Karpas-422 (cell line): ENCODE measurements around the gene PLPP2. TPM values are rescaled to one million over a fixed set of nuclear protein-coding genes. Genes with fewer than 3 reads are reported as not detected.
"Not testable (repeated sequence)": the region's sequence is repeated elsewhere in the genome, so short reads cannot be mapped to it uniquely, and the experiment has no call there.

Experiments used
- DNase-seq: peaks from one replicate; pipeline ENCODE4 v3.0.0-alpha.2; 2015
- H2AFZ ChIP-seq: fragments of 200-600 bp; sonication (generic); 2 replicates; pipeline ENCODE4 v1.6.1; 2014; ENCODE audit warnings: antibody characterized with exemption, low read length, mixed read lengths
- H3K27ac ChIP-seq: fragments of 200-600 bp; sonication (generic); 2 replicates; pipeline ENCODE4 v1.5.1; 2014; ENCODE audit warnings: mild to moderate bottlenecking, low read length, moderate library complexity
- H3K27me3 ChIP-seq: fragments of 200-600 bp; sonication (generic); 2 replicates; pipeline ENCODE4 v1.6.1; 2014; ENCODE audit warnings: low read length, mixed read lengths
- H3K36me3 ChIP-seq: fragments of 200-600 bp; sonication (generic); 2 replicates; pipeline ENCODE4 v1.6.1; 2014; ENCODE audit warnings: low read length, mixed read lengths; ENCODE audit not compliant: insufficient read depth
- H3K4me1 ChIP-seq: fragments of 200-600 bp; sonication (generic); 2 replicates; pipeline ENCODE4 v1.6.1; 2014; ENCODE audit warnings: mild to moderate bottlenecking, low read length, mixed read lengths
- H3K4me2 ChIP-seq: fragments of 200-600 bp; sonication (generic); 2 replicates; pipeline ENCODE4 v1.6.1; 2014; ENCODE audit warnings: low read length, low read depth, mild to moderate bottlenecking; ENCODE audit not compliant: poor library complexity, severe bottlenecking
- H3K4me3 ChIP-seq: fragments of 200-600 bp; sonication (generic); 2 replicates; pipeline ENCODE4 v1.5.1; 2014; ENCODE audit warnings: mild to moderate bottlenecking, antibody characterized with exemption, low read length, mixed read lengths
- H3K79me2 ChIP-seq: fragments of 200-600 bp; sonication (generic); 2 replicates; pipeline ENCODE4 v1.6.1; 2014; ENCODE audit warnings: mild to moderate bottlenecking, low read length, mixed read lengths
- H3K9ac ChIP-seq: fragments of 200-600 bp; sonication (generic); 2 replicates; pipeline ENCODE4 v1.6.0; 2014; ENCODE audit warnings: low read length
- H3K9me2 ChIP-seq: fragments of 200-600 bp; sonication (generic), shearing (Covaris generic); replicated peaks from 2 replicates; pipeline ENCODE4 v1.6.0; 2014; ENCODE audit warnings: mild to moderate bottlenecking, low read length, moderate library complexity; ENCODE audit not compliant: insufficient read depth
- H3K9me3 ChIP-seq: fragments of 300-700, 200-600 bp; sonication (generic); 2 replicates; pipeline ENCODE4 v1.6.1; 2014; ENCODE audit warnings: low read length, mixed read lengths
- H4K20me1 ChIP-seq: fragments of 200-600 bp; sonication (generic); 2 replicates; pipeline ENCODE4 v1.6.1; 2014; ENCODE audit warnings: mild to moderate bottlenecking, antibody characterized with exemption, low read length, low read depth; ENCODE audit not compliant: insufficient read depth
- total RNA-seq: library from RNA; depleted of rRNA; stranded (reverse); fragments of >200 nt; shearing (Covaris generic); gene quantifications from 2 replicates; pipeline ENCODE4 v1.2.3, GENCODE V29; 2014; ENCODE audit warnings: low replicate concordance

The PLPP2 gene
- total RNA-seq, 1 experiment from 2014 or later = 0.26 TPM

DNA sequence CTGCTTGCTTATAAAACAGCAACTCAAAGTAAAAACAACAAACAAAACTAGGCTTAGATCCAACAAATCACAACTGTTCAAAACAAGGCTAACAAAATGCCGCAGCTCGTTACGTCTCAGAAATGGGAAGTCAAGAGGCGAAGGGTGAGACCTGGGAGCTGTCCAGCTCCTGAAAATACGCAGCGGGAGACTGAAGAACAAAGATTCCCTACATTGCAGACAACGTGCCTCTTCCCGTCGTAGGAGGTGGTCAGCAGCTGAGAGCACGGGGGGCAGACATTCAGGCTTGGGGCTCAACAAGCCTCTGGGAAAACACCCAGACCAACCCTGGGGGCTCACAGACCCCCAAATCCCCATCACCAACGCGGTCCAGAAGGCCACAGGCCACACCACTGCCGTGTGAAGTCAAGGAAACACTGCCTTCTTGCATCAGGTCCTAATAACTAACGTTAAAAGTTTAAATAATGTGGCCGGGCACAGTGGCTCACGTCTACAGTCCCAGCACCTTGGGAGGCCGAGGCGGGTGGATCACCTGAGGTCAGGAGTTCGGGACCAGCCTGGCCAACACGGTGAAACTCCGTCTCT, 13.5 kb downstream of the PLPP2 start:
- Histone ChIP-seq H3K9me3 (no peaks in the 10 kb centered on the region), H3K4me1 (no peaks in the 10 kb centered on the region), H3K27me3 (no peaks in the 10 kb centered on the region), H3K79me2 (no peaks in the 10 kb centered on the region), H3K4me3 (no peak overlapping the region), H3K9ac (no peak overlapping the region), H2AFZ (no peak overlapping the region), H3K27ac (no peak overlapping the region), H4K20me1 (no peaks in the 10 kb centered on the region), H3K9me2 (no peaks in the 10 kb centered on the region), H3K4me2 (no peak overlapping the region), H3K36me3 (no peaks in the 10 kb centered on the region)
- DNase-seq = no peak

- no peaks in the 10 kb centered on the region for H3K27me3 ChIP-seq
Observed at GRCh38 chr19:277131-277530, 14.1 kb downstream of the PLPP2 start.

DNA sequence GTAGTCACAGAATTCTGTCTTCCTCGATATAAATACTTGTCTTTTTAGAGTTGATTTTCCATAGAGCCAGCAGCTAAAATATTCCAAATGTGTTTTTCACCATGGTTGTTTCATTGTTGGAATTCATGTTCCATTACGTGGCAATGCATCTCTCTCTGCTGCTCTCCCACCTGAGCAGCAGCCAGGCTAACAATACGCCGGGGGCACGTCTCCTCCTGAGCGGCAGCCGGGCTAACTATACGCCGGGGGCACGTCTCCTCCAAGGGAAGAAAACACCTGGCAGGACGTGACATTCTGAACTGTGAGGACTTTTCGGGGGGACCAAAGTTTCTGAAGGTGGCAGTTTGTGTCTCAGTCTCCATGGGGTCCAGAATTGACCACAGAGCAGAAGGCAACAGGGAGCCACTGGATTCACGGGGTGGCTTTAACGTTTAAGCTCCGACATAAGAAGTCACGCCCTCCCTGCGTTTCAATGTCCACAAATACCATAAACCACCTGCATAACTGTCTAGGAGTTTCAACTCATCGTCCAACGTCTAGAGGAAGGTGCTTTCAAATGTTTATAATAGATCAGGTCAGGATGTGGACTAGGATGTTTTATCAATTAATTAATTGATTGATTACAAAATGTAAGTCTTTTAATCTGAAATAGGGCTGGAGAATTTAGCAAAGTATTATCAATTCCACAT, 15.1 kb downstream of the PLPP2 start:
- H3K27me3 ChIP-seq = no peaks in the 10 kb centered on the region

More at GRCh38 chr19:277131-277530, 14.1 kb downstream of the PLPP2 start:
- Histone ChIP-seq H3K79me2 (no peaks in the 10 kb centered on the region), H2AFZ (no peak overlapping the region), H3K9ac (no peak overlapping the region), H4K20me1 (no peaks in the 10 kb centered on the region), H3K4me1 (no peaks in the 10 kb centered on the region), H3K9me2 (no peaks in the 10 kb centered on the region), H3K4me3 (no peak overlapping the region), H3K27ac (no peak overlapping the region), H3K4me2 (no peak overlapping the region), H3K36me3 (no peaks in the 10 kb centered on the region), H3K9me3 (no peaks in the 10 kb centered on the region)
- DNase-seq = no peak

GRCh38 chr19:275000-275399, 16.2 kb downstream of the PLPP2 start:
- H3K79me2 ChIP-seq = no peaks in the 10 kb centered on the region
- H3K9ac ChIP-seq = no peak overlapping the region
- H3K27ac ChIP-seq = no peak overlapping the region
- no peaks in the 10 kb centered on the region for H3K9me3 ChIP-seq
- H3K36me3 ChIP-seq = no peaks in the 10 kb centered on the region
- no peaks in the 10 kb centered on the region for H3K27me3 ChIP-seq
- no peaks in the 10 kb centered on the region for H3K4me1 ChIP-seq
- H3K4me2 ChIP-seq = no peak overlapping the region
- H2AFZ ChIP-seq = no peak overlapping the region
- no peaks in the 10 kb centered on the region for H3K9me2 ChIP-seq
- H4K20me1 ChIP-seq = no peaks in the 10 kb centered on the region
- H3K4me3 ChIP-seq = no peak overlapping the region
- DNase-seq = no peak

More for the DNA sequence above, 15.1 kb downstream of the PLPP2 start:
- Histone ChIP-seq H3K9me3 (no peaks in the 10 kb centered on the region), H3K4me3 (no peak overlapping the region), H3K36me3 (no peaks in the 10 kb centered on the region), H3K79me2 (no peaks in the 10 kb centered on the region), H3K9ac (no peak overlapping the region), H2AFZ (no peak overlapping the region), H3K4me2 (no peak overlapping the region), H3K9me2 (no peaks in the 10 kb centered on the region), H3K4me1 (no peaks in the 10 kb centered on the region), H3K27ac (no peak overlapping the region), H4K20me1 (no peaks in the 10 kb centered on the region)
- no peak for DNase-seq

DNA sequence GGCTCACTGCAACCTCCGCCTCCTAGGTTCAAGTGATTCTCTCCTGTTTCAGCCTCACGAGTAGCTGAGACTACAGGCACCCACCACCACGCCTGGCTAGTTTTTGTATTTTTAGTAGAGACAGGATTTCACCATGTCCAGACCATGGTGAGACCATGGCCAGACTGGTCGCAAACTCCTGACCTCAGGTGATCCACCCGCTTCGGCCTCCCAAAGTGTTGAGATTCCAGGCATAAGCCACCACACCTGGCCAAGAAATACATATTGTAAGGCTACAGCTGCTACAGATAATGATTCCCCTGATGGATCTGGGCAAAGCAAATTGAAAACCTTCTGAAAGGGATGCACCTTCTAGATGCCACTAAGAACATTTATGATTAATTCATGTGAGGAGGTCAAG, 17.8 kb downstream of the PLPP2 start:
- Histone ChIP-seq H3K4me2 (no peak overlapping the region), H3K4me1 (no peaks in the 10 kb centered on the region), H3K9me2 (no peaks in the 10 kb centered on the region)

GRCh38 chr19:271856-272255, 19.3 kb downstream of the PLPP2 start:
- H3K4me1 ChIP-seq = peaks cover 3% of the 10 kb centered on the region
- no peak overlapping the region for H2AFZ ChIP-seq
- H3K27me3 ChIP-seq = no peaks in the 10 kb centered on the region
- H3K79me2 ChIP-seq = no peaks in the 10 kb centered on the region
- H3K9me2 ChIP-seq = no peaks in the 10 kb centered on the region
- no peak overlapping the region for H3K4me2 ChIP-seq
- no peak overlapping the region for H3K9ac ChIP-seq
- no peak overlapping the region for H3K27ac ChIP-seq
- no peak overlapping the region for H3K4me3 ChIP-seq
- no peaks in the 10 kb centered on the region for H3K9me3 ChIP-seq
- H4K20me1 ChIP-seq = no peaks in the 10 kb centered on the region
- DNase-seq = no peak
- no peaks in the 10 kb centered on the region for H3K36me3 ChIP-seq

More for the DNA sequence above, 17.8 kb downstream of the PLPP2 start:
- DNase-seq = no peak
- H2AFZ ChIP-seq = no peak overlapping the region
- H3K79me2 ChIP-seq = no peaks in the 10 kb centered on the region
- H3K9me3 ChIP-seq = no peaks in the 10 kb centered on the region
- H3K9ac ChIP-seq = no peak overlapping the region
- H3K36me3 ChIP-seq = no peaks in the 10 kb centered on the region
- H3K27ac ChIP-seq = no peak overlapping the region
- H4K20me1 ChIP-seq = no peaks in the 10 kb centered on the region
- no peak overlapping the region for H3K4me3 ChIP-seq
- H3K27me3 ChIP-seq = no peaks in the 10 kb centered on the region

GRCh38 chr19:270766-271318, 20.4 kb downstream of the PLPP2 start:
- not testable (repeated sequence) for H3K27me3 ChIP-seq, H3K9me2 ChIP-seq, H4K20me1 ChIP-seq, DNase-seq, H3K27ac ChIP-seq, H3K9ac ChIP-seq, H3K36me3 ChIP-seq, H3K9me3 ChIP-seq, H3K4me3 ChIP-seq, H3K4me1 ChIP-seq, H3K79me2 ChIP-seq, H2AFZ ChIP-seq, H3K4me2 ChIP-seq

DNA sequence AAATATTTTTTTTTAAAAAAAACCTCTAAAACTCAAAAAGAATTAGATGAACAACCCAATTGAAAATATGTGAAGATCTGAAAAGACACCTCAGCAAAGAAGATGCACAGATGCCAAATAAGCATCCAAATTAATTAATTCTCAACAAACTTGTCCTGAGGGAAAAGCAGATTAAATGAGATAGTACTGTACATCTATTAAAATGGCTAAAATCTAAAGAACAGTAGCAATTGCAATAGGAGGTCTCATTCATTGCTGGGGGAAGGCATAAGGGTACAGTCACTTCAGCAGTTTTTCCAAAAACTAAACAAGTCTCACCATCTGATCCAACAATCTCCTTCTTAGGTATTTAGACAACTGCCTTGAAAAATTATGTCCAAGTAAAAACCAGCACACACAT, 22.0 kb downstream of the PLPP2 start:
- Histone ChIP-seq H3K4me3 (no peak overlapping the region), H3K27ac (no peak overlapping the region), H3K4me1 (peaks cover 3% of the 10 kb centered on the region), H3K27me3 (no peaks in the 10 kb centered on the region), H3K9me2 (no peaks in the 10 kb centered on the region), H3K36me3 (no peaks in the 10 kb centered on the region), H3K9me3 (no peaks in the 10 kb centered on the region), H3K4me2 (no peak overlapping the region), H2AFZ (no peak overlapping the region), H3K79me2 (no peaks in the 10 kb centered on the region), H4K20me1 (no peaks in the 10 kb centered on the region), H3K9ac (no peak overlapping the region)
- DNase-seq = no peak
